T47D (cell line): ENCODE data around the gene ESR1.
"Not testable (repeated sequence)": the region's sequence is repeated elsewhere in the genome, so short reads cannot be mapped to it uniquely, and the experiment has no call there.

Experiments
- DNase-seq, 2 experiments: peaks; one replicate each; pipeline versions ENCODE4 v3.0.0 to v3.0.0-alpha.2; 2011 to 2012; ENCODE audit warnings: low read depth in 1 of 2, low spot score in 1 of 2
- JUND ChIP-seq: IDR thresholded peaks from 2 replicates; pipeline ENCODE4 v1.6.1; 2012; ENCODE audit warnings: low read depth
- in situ Hi-C: cut with HindIII; loops from 2 replicates; pipeline ENCODE4 v1.10.0; 2016; ENCODE audit warnings: low sequenced_read_pairs, low pct_unique_long_range_greater_than_20kb

Gene ESR1

DNA sequence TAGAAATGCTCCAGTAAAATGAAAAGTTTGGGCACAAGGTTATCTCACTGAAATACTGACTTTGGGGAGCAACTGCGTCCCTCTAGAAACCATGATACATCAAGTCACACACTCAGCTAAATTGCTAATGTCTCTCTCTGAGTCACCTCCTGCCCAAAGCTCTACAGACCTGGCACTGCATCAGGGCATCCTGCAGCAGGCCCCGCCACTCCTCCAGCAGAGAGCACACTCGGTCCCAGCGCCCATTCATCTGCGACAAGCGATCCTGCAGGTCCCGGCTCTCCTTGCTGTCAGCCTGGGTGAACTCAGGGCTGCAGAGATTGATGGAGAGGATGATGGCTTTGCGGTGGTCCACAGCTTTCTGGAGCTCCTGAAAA is 329.0 kb downstream of the ESR1 start:
- in situ Hi-C loops, result no loop called here
- DNase-seq, result no peak
- no peak for TF ChIP-seq JUND

DNA sequence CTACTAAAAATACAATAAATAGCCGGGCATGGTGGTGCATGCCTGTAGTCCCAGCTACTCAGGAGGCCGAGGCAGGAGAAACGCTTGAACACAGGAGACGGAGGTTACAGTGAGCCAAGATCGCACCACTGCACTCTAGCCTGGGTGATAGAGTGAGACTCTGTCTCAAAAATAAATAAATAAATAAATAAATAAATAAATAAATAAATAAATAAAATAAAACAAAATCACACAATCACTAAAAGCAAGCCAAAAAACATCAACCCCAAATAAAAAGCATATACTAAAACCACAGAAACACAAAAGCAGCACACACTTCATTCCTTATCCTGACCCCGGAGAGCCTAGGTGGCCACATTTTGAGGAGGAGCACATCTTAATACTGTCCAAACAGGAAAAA is 330.9 kb downstream of the ESR1 start:
- in situ Hi-C loops, DNase-seq: not testable (repeated sequence)

DNA sequence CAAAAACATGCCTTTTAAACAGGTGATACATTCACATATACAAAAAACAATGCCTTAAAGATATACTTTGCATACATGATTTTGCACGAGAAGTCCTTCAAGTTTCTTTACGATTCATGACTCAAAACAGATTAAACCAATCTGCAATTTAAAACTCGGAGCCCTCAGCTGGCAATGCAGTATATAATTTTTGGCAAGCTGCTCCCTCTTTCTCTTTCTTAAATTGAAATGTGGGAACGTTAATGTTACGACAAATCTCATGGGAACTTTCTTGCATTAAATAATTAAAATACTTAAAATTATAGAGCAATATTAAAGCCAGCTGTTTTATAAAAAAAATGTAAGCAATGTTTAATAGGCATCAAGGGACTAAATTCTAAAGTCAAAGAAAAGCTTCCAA is 334.6 kb downstream of the ESR1 start:
- no peak for TF ChIP-seq JUND
- in situ Hi-C loops, result no loop called here
- no peak for DNase-seq

DNA sequence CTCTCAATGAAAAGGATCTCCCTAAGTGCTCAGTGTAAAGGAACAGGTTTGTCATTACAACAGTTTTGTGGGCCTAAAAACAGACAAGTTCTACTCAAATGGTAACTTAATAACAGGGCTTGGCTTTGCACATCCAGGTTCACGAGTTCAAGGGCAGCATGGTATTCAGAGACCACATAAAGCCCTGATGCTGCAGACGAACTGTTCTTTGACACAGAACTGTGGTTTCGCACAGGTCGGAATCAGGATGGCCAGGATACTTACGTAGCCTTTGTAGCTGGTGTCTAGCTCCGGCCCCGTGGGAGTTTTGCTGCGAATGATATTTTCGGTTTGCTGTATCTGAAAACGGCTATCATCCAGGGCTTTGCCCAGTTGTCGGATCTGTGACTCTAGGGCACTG is 335.9 kb downstream of the ESR1 start:
- no peak for DNase-seq
- no peak for TF ChIP-seq JUND
- in situ Hi-C loops, result no loop called here

DNA sequence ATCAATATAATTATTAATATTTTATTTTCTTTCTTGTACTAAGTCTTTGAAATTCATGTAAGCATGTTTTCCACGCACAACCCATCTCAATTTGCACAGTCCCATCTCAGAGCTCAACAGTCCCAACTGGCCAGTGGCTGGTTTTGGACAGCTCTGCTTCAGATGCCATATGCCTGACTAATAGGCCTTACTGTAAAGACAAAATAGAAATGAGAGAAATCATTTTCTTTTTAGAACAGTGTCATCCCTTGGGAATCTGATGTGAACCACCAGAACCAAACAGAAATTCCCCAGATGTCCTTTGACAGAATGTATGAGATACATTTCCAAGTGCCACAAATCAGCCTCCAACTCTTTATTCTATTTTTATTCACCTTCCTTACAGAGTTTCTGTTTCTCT is 338.9 kb downstream of the ESR1 start:
- DNase-seq, result no peak
- in situ Hi-C loops, result no loop called here
- no peak for TF ChIP-seq JUND

DNA sequence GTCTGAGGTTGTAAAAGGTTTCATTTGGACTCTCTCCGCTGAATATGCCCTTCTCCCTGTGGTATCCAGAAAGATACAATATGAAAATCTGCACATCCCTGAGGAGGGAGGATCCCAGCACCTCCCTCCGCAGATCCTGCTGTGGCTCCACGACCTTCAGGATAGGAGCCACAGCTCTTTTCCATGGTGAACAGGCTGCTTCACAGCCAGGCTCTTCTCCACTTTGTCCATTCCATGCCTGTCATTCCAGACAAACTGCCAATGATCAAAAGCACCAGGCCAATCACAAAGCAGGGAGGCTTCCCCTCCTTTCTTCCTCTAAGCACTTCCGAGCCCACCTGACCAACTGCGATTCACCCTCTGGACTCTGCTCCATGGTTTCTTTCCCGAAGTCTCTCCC is 339.8 kb downstream of the ESR1 start:
- TF ChIP-seq JUND, result no peak
- no peak for DNase-seq
- in situ Hi-C loops, result no loop called here

DNA sequence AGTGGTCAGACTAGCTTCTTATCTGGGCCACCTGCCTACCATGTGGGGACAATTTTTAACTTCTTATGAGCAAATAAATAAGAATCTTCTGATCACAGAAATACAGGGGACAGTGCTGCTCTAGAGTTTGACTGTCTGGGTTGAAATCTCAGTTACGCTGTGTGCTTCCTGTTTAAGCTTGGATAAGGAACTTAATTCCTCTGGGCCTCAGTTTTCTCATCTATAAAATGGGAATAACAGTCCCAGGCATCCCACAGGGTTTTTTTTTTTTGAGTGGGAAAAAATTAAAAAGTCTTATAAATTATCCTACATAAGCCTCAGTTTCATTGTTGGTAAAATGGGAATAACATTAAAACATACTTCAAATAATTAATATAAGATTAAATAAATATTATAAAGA is 340.9 kb downstream of the ESR1 start:
- no peak for DNase-seq
- TF ChIP-seq JUND, result no peak
- in situ Hi-C loops, result no loop called here

DNA sequence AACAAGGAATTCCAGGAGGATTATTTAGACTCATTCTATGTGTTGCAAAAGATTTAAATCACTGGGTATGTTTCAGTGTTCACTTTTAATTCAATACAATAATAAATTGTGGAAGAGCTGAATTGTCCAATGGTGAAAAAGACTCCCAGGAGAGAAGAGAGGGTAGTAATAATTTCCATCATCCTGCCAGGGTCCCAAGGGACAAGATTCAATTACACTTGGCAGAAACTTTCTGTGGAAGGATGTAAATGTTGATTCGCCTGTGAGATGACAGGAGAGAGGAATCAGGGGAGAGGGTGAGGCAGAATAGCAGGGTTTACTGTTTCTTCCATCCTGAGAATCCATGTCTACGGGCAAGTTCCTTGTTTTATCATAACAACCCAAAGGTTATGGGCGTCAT is 342.7 kb downstream of the ESR1 start:
- no peak for DNase-seq
- in situ Hi-C loops, result no loop called here
- TF ChIP-seq JUND, result no peak

DNA sequence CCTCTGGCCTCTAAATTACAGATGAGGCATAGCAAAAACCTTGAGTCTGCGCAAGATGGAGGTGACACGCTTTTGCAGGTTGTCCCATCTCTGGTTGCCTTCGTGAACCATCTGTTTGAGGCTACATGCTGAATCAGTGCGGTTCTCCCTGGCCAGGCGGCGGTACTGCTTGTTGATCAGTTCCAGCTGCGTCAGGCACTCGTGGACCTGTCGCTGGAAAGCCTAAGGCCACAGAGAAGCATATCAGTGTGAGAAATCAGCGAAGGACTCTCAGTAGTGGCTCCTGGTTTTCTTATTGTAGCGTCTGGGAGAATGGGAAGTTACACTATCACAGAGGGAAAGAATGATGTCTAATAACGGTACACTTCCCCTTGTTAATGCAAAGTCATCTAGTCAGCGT is 344.4 kb downstream of the ESR1 start:
- in situ Hi-C loops, result no loop called here
- TF ChIP-seq JUND, result no peak
- DNase-seq, result no peak

DNA sequence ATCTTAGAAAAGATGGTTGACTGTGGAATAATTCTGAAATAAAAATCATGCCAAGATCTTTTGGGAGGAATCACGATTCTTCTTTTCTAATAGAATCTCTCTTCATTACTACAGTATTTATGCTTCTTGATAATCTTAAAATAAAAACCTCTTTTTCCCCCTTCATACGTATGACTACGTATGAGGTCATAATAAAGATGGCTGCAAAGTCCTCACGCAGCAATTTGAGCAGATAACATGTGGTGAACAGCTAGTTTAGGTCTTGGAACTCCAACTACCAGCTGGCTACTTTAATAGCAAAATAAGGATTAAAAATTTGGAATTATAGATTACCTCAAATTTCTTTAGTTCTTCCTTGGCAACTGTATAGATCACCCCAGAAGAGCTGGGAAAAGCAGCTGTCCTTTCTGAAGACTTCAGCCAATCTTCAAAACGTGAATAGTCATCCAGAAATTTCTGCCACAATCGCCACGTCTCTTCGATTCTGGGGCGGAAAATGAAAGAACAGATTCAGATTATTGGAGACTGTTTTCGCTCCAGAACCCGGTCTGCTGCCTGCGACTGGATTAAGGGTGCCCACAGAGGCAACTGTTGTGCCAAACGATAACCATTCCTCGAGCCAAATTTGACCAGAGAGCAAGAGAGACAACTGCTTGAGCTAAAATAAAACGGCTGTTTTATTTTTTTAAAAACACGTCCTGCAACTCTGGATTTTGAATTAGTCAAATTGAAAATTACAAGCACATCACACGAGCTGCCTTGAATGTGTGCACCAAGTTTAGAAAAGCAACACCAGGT is 347.3 kb downstream of the ESR1 start:
- DNase-seq, result no peak
- no peak for TF ChIP-seq JUND
- in situ Hi-C loops, result no loop called here

DNA sequence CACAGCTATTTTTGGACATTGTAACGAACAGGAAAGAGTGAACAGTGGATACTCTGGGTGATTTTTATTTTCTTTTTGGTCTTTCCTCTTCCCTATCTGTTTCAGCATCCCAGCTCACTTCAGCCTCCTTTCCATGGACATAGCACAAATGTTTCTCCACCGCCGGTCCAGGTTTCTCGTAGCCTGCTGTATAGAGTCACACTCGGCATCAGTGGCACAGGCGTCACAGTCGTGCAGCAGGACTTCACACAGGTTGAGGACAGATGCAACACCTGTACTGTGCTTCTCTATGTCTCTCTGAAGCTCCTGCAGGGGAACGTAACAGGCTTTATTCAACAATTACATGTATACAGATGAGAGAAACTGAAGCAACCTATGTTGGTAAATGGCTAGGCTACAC is 348.3 kb downstream of the ESR1 start:
- in situ Hi-C loops, result no loop called here
- DNase-seq, result no peak
- no peak for TF ChIP-seq JUND

DNA sequence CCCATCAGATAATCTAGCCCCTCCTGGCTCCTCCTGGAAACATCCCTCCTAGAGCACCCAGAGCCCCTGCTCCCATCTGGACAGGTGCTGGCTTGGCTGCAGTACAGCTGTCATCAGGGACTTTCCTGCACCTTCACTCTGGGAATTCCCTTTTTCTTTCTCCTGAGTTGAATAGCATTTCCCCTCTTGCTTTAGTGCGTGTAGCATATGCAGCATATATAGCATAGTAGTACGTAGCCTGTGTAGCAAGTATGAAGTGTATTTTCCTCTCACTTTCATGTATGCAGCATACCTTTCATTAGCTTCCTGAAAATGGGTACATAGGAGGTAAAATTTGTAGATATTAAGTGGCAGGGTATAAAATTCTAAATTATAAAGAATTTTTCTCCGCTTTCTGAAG is 352.9 kb downstream of the ESR1 start:
- DNase-seq, result no peak
- in situ Hi-C loops, result no loop called here
- no peak for TF ChIP-seq JUND

DNA sequence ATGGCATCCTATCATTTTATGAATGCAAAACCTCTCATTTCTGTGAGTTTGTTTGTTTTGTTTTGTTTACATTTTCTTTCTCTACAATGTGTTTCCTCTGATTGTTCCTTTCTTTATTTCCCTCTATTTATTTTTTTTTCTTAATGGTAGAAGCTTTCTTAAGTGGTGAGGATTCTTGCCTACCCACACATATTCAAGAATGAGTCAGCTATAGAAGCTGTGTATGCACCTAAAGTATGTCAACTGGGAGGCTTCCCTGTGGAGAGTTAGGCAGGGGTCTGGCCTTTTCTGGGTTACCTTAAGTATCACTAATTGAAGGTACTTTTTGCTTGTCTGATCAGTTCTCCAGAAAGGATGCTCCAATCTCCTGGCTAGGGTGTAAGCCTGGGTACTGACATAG is 354.0 kb downstream of the ESR1 start:
- in situ Hi-C loops, result no loop called here
- DNase-seq, result no peak
- no peak for TF ChIP-seq JUND

DNA sequence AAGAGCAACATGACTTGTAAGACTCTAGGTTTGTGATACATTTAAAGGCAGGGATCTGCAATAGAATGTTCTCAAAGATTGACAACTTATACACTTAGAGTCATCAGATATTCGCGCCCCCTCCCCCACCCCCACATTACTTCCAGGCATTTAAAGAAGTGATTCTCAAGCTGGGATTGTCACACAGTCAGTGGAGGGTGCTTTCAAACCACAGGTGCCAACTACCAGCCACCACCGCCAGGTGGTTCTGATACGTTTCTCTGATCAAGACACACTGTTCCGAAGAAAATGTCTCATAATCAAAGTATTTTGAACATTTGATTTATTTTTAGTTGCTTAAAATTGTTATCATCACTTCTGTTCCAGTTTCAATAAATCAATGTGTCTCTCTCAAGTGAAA is 357.5 kb downstream of the ESR1 start:
- no peak for TF ChIP-seq JUND
- in situ Hi-C loops, result no loop called here
- DNase-seq, result no peak
